ACC112 (cell line): ENCODE measurements around the gene RCL1.

Experiments
- H2AFZ ChIP-seq: fragments of 200-600 bp; sonication (generic); one replicate; pipeline ENCODE4 v1.6.0; 2017; ENCODE audit warnings: antibody characterized with exemption, low read length; ENCODE audit not compliant: unreplicated experiment
- H3K27ac ChIP-seq: fragments of 200-600 bp; sonication (generic); 2 replicates; pipeline ENCODE4 v1.5.1; 2014; ENCODE audit warnings: low read depth, mild to moderate bottlenecking, antibody characterized with exemption, low read length, moderate library complexity
- H3K27me3 ChIP-seq: fragments of 200-600 bp; sonication (generic); 2 replicates; pipeline ENCODE4 v1.6.1; 2014; ENCODE audit warnings: mild to moderate bottlenecking, antibody characterized with exemption, low read length, moderate library complexity, mixed read lengths; ENCODE audit not compliant: insufficient read depth
- H3K36me3 ChIP-seq: fragments of 200-600 bp; sonication (generic); 2 replicates; pipeline ENCODE4 v1.6.1; 2016; ENCODE audit warnings: mild to moderate bottlenecking, antibody characterized with exemption, low read length, moderate library complexity, mixed read lengths; ENCODE audit not compliant: insufficient read depth
- H3K4me1 ChIP-seq: fragments of 200-600 bp; sonication (generic); one replicate; pipeline ENCODE4 v1.6.1; 2016; ENCODE audit warnings: low read length, mixed read lengths; ENCODE audit not compliant: insufficient read depth, unreplicated experiment, control insufficient read depth
- H3K4me3 ChIP-seq: fragments of 200-600 bp; sonication (generic); 2 replicates; pipeline ENCODE4 v1.5.1; 2014; ENCODE audit warnings: mild to moderate bottlenecking, low read depth, low read length
- H3K79me2 ChIP-seq: fragments of 200-600 bp; sonication (generic); one replicate; pipeline ENCODE4 v1.6.0; 2016; ENCODE audit warnings: low read length; ENCODE audit not compliant: control insufficient read depth, unreplicated experiment, insufficient read depth

Gene RCL1

DNA sequence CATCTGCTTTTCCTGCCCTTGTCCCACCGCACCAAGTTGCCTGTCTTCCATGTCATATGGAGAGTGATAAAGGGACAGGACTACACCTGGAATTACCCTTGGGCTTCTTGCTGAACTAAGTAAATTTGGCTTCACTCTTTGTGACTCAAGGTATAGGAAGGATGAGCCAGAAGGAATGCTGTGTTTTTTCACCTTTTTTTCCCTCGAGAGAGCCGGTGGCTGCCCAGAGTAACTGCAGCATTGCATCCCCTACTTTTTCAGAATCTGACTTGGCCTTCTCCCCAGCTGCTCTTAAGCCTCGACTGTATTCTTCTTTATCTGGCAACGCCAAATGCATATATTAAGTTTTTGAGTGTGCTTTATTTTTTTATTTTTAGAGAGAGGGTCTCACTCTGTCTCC lies 38.4 kb downstream of the RCL1 start:
- Histone ChIP-seq H3K4me1 (peaks cover 78% of the 10 kb centered on the region), H2AFZ (no peak overlapping the region), H3K27ac (peak overlapping the region; percentile 100), H3K27me3 (no peaks in the 10 kb centered on the region), H3K4me3 (no peak overlapping the region), H3K36me3 (peaks cover 6% of the 10 kb centered on the region; the same call in 1 of the 2 replicates), H3K79me2 (peaks cover 13% of the 10 kb centered on the region)

DNA sequence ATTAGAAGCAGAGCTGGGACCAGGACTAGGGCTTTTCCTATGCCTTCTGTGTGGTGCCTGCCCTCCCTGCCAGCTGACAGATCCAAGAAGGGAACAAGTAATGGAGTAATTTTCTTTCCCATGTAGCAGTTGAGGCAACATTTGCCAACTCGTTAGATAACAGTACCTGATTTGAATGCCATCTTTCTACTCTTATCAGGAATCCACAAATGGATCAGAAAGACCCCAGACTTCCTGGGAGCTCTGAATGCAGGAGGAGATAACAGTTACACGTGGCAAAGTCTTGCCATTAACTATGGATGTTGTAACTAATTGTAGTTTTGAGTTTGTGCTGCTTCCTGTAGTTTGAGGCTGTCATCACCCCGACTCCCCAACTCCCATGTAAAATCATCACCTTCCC lies 39.2 kb downstream of the RCL1 start:
- H3K27me3 ChIP-seq: no peaks in the 10 kb centered on the region
- H3K79me2 ChIP-seq: peaks cover 13% of the 10 kb centered on the region
- no peak overlapping the region for H2AFZ ChIP-seq
- H3K4me3 ChIP-seq: no peak overlapping the region
- H3K4me1 ChIP-seq: peaks cover 83% of the 10 kb centered on the region
- peak overlapping the region; percentile 100 for H3K27ac ChIP-seq
- H3K36me3 ChIP-seq: peaks cover 6% of the 10 kb centered on the region; the same call in 1 of the 2 replicates

DNA sequence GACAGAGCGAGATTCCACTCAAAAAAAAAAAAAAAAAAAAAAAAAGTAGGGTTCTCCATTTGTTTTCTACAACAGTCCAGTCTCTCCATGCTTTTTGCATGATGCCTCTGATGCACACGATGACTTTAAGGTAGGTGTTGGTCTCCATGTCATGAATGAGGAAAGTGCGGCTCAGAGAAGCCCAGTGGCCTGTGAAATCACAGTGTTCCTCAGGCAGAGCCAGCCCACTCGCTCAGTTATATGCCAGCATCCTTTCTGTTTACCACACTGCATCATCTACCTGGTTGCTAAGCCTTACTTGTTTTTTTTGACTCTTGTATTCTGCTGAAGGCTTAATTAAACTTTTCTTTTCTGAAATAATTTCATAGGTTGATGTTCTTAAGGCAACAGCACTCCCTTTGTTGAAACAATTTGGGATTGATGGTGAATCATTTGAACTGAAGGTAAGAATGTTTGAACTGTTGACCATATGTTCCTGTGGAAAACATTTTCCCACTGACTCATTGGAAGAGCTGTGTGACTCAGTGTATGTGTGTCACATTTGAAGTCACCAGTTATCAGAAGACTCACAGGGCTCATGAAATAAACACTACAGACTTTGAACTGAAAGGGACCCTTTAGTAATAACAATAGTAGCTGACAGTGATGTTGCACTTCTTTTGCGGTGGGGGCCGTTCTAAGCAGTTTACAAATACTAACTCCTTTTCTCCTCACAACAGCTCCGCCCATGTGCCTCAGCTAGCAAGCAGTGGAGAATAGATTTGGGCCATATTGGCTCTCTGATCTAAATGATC lies 40.2 kb downstream of the RCL1 start:
- Histone ChIP-seq H3K4me1 (peaks cover 89% of the 10 kb centered on the region), H3K27me3 (no peaks in the 10 kb centered on the region), H3K36me3 (peaks cover 6% of the 10 kb centered on the region; the same call in 1 of the 2 replicates), H3K4me3 (peak overlapping the region; percentile 52), H3K79me2 (peaks cover 13% of the 10 kb centered on the region), H3K27ac (peak overlapping the region; percentile 100), H2AFZ (no peak overlapping the region)

DNA sequence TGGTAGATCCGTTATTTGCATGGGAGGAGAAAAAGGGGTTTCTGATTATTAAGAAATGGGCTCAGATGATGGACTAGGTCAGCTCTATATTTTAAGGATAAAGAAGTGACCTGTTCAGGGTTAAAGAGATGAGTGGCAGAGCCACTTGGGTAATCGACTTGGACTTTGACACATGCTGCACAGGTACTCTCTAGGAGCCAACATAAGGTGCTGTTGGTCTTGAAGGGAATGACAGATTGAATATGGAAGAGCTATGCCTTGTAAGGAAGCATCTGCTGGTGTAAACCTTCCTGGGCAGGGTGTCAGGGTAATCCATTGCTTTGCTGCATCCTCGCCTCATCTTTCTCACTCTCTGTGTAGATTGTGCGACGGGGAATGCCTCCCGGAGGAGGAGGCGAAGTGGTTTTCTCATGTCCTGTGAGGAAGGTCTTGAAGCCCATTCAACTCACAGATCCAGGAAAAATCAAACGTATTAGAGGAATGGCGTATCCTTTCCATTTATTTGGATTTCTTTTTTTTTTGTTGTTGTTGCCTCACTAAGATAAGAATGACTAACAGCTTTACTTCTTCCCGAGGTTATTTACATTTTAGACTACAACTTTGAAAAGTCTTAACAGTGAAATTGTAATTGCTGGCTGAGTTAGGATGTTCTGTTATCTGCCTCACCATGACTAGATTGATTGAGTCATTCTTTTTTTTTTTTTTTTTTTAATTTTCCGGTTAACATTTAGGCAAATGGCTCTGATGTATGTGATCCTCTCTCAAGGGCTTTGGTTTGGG lies 41.2 kb downstream of the RCL1 start:
- Histone ChIP-seq H3K4me3 (peak overlapping the region; percentile 52; the same call in 1 of the 2 replicates), H3K79me2 (peaks cover 13% of the 10 kb centered on the region), H3K27me3 (no peaks in the 10 kb centered on the region), H3K27ac (peak overlapping the region; percentile 100), H3K4me1 (peaks cover 89% of the 10 kb centered on the region), H2AFZ (no peak overlapping the region), H3K36me3 (peaks cover 6% of the 10 kb centered on the region; the same call in 1 of the 2 replicates)

DNA sequence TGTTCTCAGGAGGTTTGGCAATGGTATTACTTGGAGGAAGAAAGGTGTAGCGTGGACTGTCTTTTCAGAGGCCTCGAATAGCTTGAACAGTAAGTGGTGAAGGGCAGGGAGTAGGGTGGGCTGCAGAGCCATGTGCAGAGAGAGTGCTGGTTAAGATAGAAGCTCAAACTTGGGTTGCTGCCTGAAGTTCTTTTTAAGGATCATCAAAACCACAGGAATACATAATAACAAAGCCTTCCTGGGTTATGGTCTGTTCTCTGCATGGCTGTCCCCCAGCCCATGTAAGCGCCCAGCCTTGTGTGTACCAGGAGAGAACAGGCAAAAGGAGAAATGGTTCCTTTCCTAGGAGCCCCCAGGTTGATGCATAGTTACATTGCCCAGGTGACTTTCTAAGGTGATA lies 43.9 kb downstream of the RCL1 start:
- no peaks in the 10 kb centered on the region for H3K27me3 ChIP-seq
- no peak overlapping the region for H3K4me3 ChIP-seq
- H3K36me3 ChIP-seq: peaks cover 6% of the 10 kb centered on the region; the same call in 1 of the 2 replicates
- peaks cover 73% of the 10 kb centered on the region for H3K4me1 ChIP-seq
- peaks cover 7% of the 10 kb centered on the region for H3K79me2 ChIP-seq
- H3K27ac ChIP-seq: peak overlapping the region; percentile 98
- no peak overlapping the region for H2AFZ ChIP-seq

DNA sequence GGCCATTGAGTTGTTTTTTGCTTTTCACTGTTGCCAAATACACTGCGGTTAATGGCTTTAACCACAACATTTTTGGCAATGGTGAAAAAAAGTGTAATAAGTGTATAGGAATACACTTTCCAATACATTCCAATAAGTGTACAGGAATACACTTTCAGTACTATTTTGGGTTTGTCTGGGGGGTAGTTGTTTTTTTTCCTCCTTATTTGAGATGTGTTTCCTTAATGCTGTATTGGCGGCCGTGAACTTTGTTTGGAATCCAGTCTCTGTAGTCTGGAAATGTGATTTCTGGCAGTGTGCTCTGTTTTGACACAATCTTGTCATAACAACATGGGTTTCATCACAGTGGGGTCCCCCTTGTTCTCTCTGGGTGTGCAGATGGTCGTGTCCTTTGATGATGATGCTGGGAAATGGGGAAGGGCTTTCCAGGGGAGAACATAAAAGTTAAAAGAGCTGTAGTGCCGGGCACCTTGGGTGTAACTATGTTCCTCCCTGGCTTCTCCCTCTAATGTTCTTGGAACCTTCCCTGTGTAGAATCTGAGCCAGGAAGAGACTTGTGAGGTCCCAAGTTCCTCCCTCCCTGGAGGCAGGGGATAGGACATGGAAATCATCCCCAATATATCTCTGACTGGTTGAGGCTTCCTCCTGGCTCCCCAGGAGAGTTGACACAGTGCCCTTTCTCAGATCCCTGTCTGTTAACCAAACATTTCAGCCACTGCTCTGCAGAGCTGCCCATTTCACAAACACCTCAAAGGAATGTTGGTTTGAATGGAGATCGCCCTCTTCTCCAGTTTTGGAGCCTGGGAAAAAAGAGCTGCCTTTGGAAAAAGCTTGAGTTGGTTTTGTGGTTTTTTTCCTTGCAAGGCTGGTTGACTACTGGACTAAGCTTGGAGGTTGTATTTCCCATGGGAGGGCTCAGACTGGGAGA lies 44.8 kb downstream of the RCL1 start:
- Histone ChIP-seq H3K36me3 (peaks cover 5% of the 10 kb centered on the region; the same call in 1 of the 2 replicates), H3K4me1 (peaks cover 69% of the 10 kb centered on the region), H3K79me2 (no peaks in the 10 kb centered on the region), H3K27ac (peak overlapping the region; percentile 98), H3K4me3 (peak overlapping the region; percentile 33), H2AFZ (no peak overlapping the region), H3K27me3 (no peaks in the 10 kb centered on the region)

DNA sequence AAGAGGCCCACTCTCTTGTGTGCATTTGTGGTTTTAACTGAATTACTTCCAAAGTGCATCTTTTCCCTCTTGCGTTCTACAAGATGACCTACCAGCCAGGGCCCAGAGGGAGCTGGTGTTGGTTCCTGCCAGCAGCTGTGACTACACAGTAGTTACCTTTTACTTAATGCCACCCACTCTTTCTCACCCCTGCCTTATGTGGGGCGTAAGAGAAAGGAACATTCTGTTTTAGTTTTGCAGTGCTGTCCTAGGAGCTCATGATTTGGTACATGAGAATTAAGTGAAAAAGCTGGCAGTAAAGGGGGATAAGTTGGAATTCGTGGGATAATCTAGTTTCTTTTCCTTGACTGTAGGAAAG lies 45.4 kb downstream of the RCL1 start:
- Histone ChIP-seq H3K4me3 (peak overlapping the region; percentile 33; the same call in 1 of the 2 replicates), H3K27me3 (no peaks in the 10 kb centered on the region), H3K27ac (peak overlapping the region; percentile 98), H3K36me3 (peaks cover 5% of the 10 kb centered on the region; the same call in 1 of the 2 replicates), H2AFZ (no peak overlapping the region), H3K79me2 (no peaks in the 10 kb centered on the region), H3K4me1 (peaks cover 69% of the 10 kb centered on the region)

DNA sequence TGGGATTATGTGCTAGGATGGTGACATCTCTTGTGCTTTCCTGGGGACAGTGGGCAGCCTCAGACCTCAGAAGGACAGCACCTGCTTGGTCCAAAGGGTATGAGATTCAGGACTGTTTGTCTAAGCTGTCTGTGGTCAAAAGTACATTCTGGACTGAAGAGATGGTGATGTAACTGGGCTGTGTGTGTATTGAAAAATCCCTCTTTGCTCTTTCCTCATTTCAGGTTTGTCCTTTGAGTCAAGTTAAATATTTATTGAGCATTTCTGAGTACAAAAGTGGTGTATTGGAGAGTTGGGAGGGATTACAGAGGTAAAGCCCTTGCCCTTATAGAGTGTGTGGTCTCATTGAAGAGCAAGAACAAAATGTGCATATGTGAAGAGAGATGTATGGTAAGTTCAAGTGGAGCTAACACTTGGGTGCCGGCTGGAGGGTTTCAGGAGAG lies 46.7 kb downstream of the RCL1 start:
- Histone ChIP-seq H3K27ac (peak overlapping the region; percentile 98; the same call in 1 of the 2 replicates), H3K79me2 (no peaks in the 10 kb centered on the region), H3K4me1 (peaks cover 57% of the 10 kb centered on the region), H3K27me3 (no peaks in the 10 kb centered on the region), H2AFZ (no peak overlapping the region), H3K36me3 (peaks cover 6% of the 10 kb centered on the region; the same call in 1 of the 2 replicates), H3K4me3 (no peak overlapping the region)

DNA sequence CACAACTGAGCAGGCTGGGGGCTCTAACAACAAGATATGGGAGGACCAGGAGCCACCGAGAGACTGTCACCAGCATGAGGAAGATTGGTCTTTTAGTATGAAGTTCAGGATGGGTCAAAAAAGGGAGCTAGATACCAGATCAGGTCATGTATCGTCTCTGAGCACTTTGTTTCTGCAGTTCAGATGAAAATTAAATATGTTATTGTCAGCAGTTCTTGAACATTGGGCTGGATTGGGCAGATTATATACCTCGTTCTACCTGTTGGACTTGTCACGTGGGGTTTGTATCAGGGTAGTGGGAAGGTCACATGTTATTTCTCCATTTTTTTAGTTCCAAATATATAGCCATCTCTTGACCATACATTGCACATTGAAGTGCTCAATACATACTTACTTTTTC lies 47.3 kb downstream of the RCL1 start:
- Histone ChIP-seq H3K4me1 (peaks cover 51% of the 10 kb centered on the region), H3K4me3 (no peak overlapping the region), H3K36me3 (peaks cover 10% of the 10 kb centered on the region; the same call in 1 of the 2 replicates), H2AFZ (no peak overlapping the region), H3K79me2 (no peaks in the 10 kb centered on the region), H3K27ac (0 out of 2 replicates have a peak overlapping the region, but pooled peaks have one; percentile 98), H3K27me3 (no peaks in the 10 kb centered on the region)

DNA sequence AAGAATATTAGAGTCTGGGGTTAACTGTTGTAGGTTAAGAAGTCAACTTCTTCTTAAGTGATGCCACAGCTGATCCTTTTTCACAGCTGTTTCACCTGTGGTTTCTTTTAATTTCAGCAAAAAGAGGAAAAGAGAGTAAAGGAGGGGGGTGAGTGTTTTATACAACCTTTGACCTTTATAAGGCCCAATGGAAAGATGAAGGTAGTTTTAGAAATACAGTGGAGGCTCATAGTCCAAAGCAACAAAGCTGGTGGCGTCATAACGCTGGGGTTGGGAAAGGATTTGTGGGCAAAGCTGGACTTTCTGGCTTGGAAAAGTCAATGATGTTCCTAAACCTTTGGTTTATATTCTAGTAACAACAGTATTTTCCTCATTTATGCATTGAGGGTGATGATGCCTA lies 49.5 kb downstream of the RCL1 start:
- H3K79me2 ChIP-seq: no peaks in the 10 kb centered on the region
- peaks cover 10% of the 10 kb centered on the region; the same call in 1 of the 2 replicates for H3K36me3 ChIP-seq
- no peak overlapping the region for H2AFZ ChIP-seq
- no peak overlapping the region for H3K27ac ChIP-seq
- H3K27me3 ChIP-seq: no peaks in the 10 kb centered on the region
- peaks cover 35% of the 10 kb centered on the region for H3K4me1 ChIP-seq
- no peak overlapping the region for H3K4me3 ChIP-seq
